OCI-LY3 (cell line): ENCODE results near the gene LRRC15.

ENCODE experiments used
- CTCF ChIP-seq: fragments of 200-600, 300-600 bp; sonication (generic); IDR thresholded peaks from 2 replicates; pipeline ENCODE4 v1.5.1; 2014; ENCODE audit warnings: antibody characterized with exemption, low read length, low read depth
- EZH2phosphoT487 ChIP-seq: fragments of 200-600 bp; shearing (Covaris generic); IDR thresholded peaks from 2 replicates; pipeline ENCODE4 v1.6.1; 2018; ENCODE audit warnings: antibody characterized with exemption, mixed run types, low read depth

- TF ChIP-seq EZH2phosphoT487 = no peak
- TF ChIP-seq CTCF = no peak
These were observed 5.4 kb upstream of the LRRC15 start for GRCh38 chr3:194374935-194375334.
